Measurements from ENCODE around the gene AK1.

The AK1 gene

GRCh38 chr9:127921557-127922120 is 44.2 kb upstream of the AK1 start:
- H3K9me2 ChIP-seq (replicated peaks; ENCODE audit: low read depth, low read length) = no peaks in the 10 kb centered on the region
- H3K36me3 ChIP-seq (ENCODE audit: insufficient read depth, low read length) = no peaks in the 10 kb centered on the region
- no peaks in the 10 kb centered on the region for H3K79me2 ChIP-seq (ENCODE audit: insufficient read depth, low read length)
- no peaks in the 10 kb centered on the region for H4K20me1 ChIP-seq (ENCODE audit: insufficient read depth, low read length, poor library complexity, severe bottlenecking)
- H3K4me2 ChIP-seq (ENCODE audit: low read depth, low read length, poor library complexity, severe bottlenecking) = peak overlapping the region; percentile 5
- H3F3A ChIP-seq (ENCODE audit: low read depth) = no peaks in the 10 kb centered on the region
- H3K27me3 ChIP-seq (ENCODE audit: insufficient read depth, low read length, poor library complexity, severe bottlenecking) = no peaks in the 10 kb centered on the region
- no peak overlapping the region for H2AFZ ChIP-seq (ENCODE audit: low read length)
- H3K4me1 ChIP-seq (ENCODE audit: insufficient read depth, low read length, poor library complexity, severe bottlenecking) = peaks cover 16% of the 10 kb centered on the region
- no peak overlapping the region for H3K9ac ChIP-seq (ENCODE audit: low read depth, low read length, poor library complexity, severe bottlenecking)
- TF ChIP-seq CTCF (conservative IDR thresholded peaks at IDR 0.05; ENCODE audit: low read length) (peak; percentile 83), EZH2phosphoT487 (IDR thresholded peaks at IDR 0.05; ENCODE audit: borderline replicate concordance) (no peak)
- no peak overlapping the region for H3K4me3 ChIP-seq (ENCODE audit: low read length, poor library complexity, severe bottlenecking)
- H3K9me3 ChIP-seq (ENCODE audit: insufficient read depth, low read depth, low read length) = no peaks in the 10 kb centered on the region

GRCh38 chr9:127920794-127921193 is 43.3 kb upstream of the AK1 start:
- no peak overlapping the region for H3K9ac ChIP-seq (ENCODE audit: low read depth, low read length, poor library complexity, severe bottlenecking)
- TF ChIP-seq CTCF (conservative IDR thresholded peaks at IDR 0.05; ENCODE audit: low read length) (no peak), EZH2phosphoT487 (IDR thresholded peaks at IDR 0.05; ENCODE audit: borderline replicate concordance) (no peak)

GRCh38 chr9:127919253-127919815 is 41.9 kb upstream of the AK1 start:
- Histone ChIP-seq H3K4me1 (ENCODE audit: insufficient read depth, low read length, poor library complexity, severe bottlenecking) (peaks cover 31% of the 10 kb centered on the region), H3K79me2 (ENCODE audit: insufficient read depth, low read length) (no peaks in the 10 kb centered on the region), H3K4me3 (ENCODE audit: low read length, poor library complexity, severe bottlenecking) (no peak overlapping the region), H3K9me2 (replicated peaks; ENCODE audit: low read depth, low read length) (no peaks in the 10 kb centered on the region), H3K4me2 (ENCODE audit: low read depth, low read length, poor library complexity, severe bottlenecking) (no peak overlapping the region), H3F3A (ENCODE audit: low read depth) (no peaks in the 10 kb centered on the region), H3K27me3 (ENCODE audit: insufficient read depth, low read length, poor library complexity, severe bottlenecking) (no peaks in the 10 kb centered on the region), H3K9me3 (ENCODE audit: insufficient read depth, low read depth, low read length) (no peaks in the 10 kb centered on the region), H2AFZ (ENCODE audit: low read length) (no peak overlapping the region), H3K36me3 (ENCODE audit: insufficient read depth, low read length) (no peaks in the 10 kb centered on the region), H4K20me1 (ENCODE audit: insufficient read depth, low read length, poor library complexity, severe bottlenecking) (no peaks in the 10 kb centered on the region), H3K9ac (ENCODE audit: low read depth, low read length, poor library complexity, severe bottlenecking) (no peak overlapping the region)
- TF ChIP-seq EZH2phosphoT487 (IDR thresholded peaks at IDR 0.05; ENCODE audit: borderline replicate concordance) (no peak), CTCF (conservative IDR thresholded peaks at IDR 0.05; ENCODE audit: low read length) (no peak)

More at GRCh38 chr9:127920794-127921193, 43.3 kb upstream of the AK1 start:
- peaks cover 25% of the 10 kb centered on the region for H3K4me1 ChIP-seq (ENCODE audit: insufficient read depth, low read length, poor library complexity, severe bottlenecking)
- no peak overlapping the region for H3K4me2 ChIP-seq (ENCODE audit: low read depth, low read length, poor library complexity, severe bottlenecking)
- H3K4me3 ChIP-seq (ENCODE audit: low read length, poor library complexity, severe bottlenecking) = no peak overlapping the region
- no peaks in the 10 kb centered on the region for H3F3A ChIP-seq (ENCODE audit: low read depth)
- H3K79me2 ChIP-seq (ENCODE audit: insufficient read depth, low read length) = no peaks in the 10 kb centered on the region
- H3K36me3 ChIP-seq (ENCODE audit: insufficient read depth, low read length) = no peaks in the 10 kb centered on the region
- H3K9me2 ChIP-seq (replicated peaks; ENCODE audit: low read depth, low read length) = no peaks in the 10 kb centered on the region
- no peaks in the 10 kb centered on the region for H3K9me3 ChIP-seq (ENCODE audit: insufficient read depth, low read depth, low read length)
- no peaks in the 10 kb centered on the region for H4K20me1 ChIP-seq (ENCODE audit: insufficient read depth, low read length, poor library complexity, severe bottlenecking)
- no peak overlapping the region for H2AFZ ChIP-seq (ENCODE audit: low read length)
- no peaks in the 10 kb centered on the region for H3K27me3 ChIP-seq (ENCODE audit: insufficient read depth, low read length, poor library complexity, severe bottlenecking)

Data from Loucy (cell line).